ENCODE data around the gene DNAL4. TPM values are rescaled to one million over a fixed set of nuclear protein-coding genes. Genes with fewer than 3 reads are reported as not detected.
"Not testable (repeated sequence)": the region's sequence is repeated elsewhere in the genome, so short reads cannot be mapped to it uniquely, and the experiment has no call there.

Gene DNAL4
- total RNA-seq, 1 donor from 2014 or later = 10.0 TPM

DNA sequence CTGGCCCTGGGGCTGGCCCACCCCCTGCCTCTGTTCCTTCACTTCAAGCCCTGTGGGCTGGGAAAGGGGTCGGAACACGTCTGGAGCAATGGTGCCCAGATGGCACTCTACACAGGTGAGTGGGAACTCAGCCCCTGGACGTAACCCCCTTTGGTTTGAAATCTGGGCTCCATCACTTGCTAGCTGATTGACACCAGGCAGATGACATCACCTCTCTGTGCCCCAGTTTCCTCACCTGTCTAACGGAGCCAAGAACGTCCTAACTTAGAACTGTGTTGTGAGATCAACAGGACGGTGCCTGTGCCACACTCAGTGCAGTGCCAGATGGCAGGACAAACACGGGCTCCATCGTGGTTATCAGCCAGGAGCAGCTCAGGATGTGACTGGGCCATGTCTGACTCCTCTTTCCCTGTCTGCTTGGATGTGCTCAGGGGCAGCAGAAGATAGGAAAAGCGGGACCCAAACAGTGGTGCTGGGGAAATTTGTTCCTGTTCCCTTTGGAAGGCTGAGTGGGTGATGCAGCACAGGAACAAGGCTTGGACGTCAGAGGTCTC is 25.5 kb upstream of the DNAL4 start:
- no peak overlapping the region for H3K4me3 ChIP-seq
- H3K9me3 ChIP-seq (replicated peaks) = no peaks in the 10 kb centered on the region
- H3K27ac ChIP-seq (replicated peaks) = no peak overlapping the region
- no peak for TF ChIP-seq CTCF (IDR thresholded peaks at IDR 0.05; ENCODE audit: borderline replicate concordance)
- no peaks in the 10 kb centered on the region for H3K4me1 ChIP-seq
- no peaks in the 10 kb centered on the region for H3K36me3 ChIP-seq
- H3K27me3 ChIP-seq (ENCODE audit: low read depth) = no peaks in the 10 kb centered on the region
- no peak for DNase-seq
- intact Hi-C loops (cut with micrococcal nuclease) = no loop called here

GRCh38 chr22:38817196-38817595 is 23.3 kb upstream of the DNAL4 start:
- intact Hi-C loops (cut with micrococcal nuclease) = no loop called here
- H3K27me3 ChIP-seq (ENCODE audit: low read depth) = peaks cover 4% of the 10 kb centered on the region
- H3K36me3 ChIP-seq = no peaks in the 10 kb centered on the region
- no peak for TF ChIP-seq CTCF (IDR thresholded peaks at IDR 0.05; ENCODE audit: borderline replicate concordance)
- no peak overlapping the region for H3K27ac ChIP-seq (replicated peaks)
- H3K9me3 ChIP-seq (replicated peaks) = no peaks in the 10 kb centered on the region
- no peaks in the 10 kb centered on the region for H3K4me1 ChIP-seq
- H3K4me3 ChIP-seq = no peak overlapping the region
- no peak for DNase-seq

DNA sequence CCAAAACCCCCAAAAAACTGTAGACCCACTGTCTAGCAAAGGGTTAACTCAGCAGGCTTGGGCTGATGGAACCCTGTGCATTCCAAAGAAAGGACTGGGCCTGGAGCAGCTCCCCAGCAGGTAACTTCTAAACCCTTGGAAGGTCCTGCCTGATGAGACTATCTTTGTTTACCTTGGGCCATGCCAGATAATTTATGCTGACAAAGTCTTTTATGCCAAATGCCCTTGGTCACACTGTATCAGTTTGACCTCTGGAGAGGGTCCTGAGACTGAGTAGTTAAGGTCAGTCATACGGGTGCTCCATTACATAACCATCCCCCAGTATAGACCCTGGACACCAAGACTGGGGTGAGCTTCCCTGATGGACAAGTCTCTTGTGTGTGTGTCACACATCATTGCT is 21.9 kb upstream of the DNAL4 start:
- H3K27me3 ChIP-seq (ENCODE audit: low read depth) = peaks cover 4% of the 10 kb centered on the region
- no peak for DNase-seq
- no peak overlapping the region for H3K27ac ChIP-seq (replicated peaks)
- no peaks in the 10 kb centered on the region for H3K4me1 ChIP-seq
- TF ChIP-seq CTCF (IDR thresholded peaks at IDR 0.05; ENCODE audit: borderline replicate concordance) = no peak
- H3K36me3 ChIP-seq = no peaks in the 10 kb centered on the region
- intact Hi-C loops (cut with micrococcal nuclease) = no loop called here
- no peaks in the 10 kb centered on the region for H3K9me3 ChIP-seq (replicated peaks)
- no peak overlapping the region for H3K4me3 ChIP-seq

DNA sequence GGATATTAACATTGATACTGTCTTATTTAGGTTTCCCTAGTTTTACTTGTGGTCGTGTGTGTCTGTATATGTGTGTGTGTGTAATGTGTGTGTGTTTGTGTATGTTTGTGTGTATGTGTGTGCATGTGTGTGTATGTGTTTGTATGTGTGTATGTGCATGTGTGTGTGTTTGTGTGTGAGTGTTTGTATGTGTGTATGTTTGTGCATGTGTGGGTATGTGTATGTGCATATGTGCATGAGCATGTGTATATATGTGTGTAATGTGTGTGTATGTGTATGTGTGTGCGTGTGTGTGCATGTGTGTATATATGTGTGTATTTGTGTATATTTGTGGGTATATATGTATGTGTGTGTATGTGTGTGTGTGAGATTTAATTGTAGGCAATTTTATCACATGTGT is 17.3 kb upstream of the DNAL4 start:
- no peak for DNase-seq
- Histone ChIP-seq H3K9me3 (replicated peaks) (peaks cover 16% of the 10 kb centered on the region), H3K27me3 (ENCODE audit: low read depth) (peaks cover 4% of the 10 kb centered on the region), H3K4me1 (no peaks in the 10 kb centered on the region), H3K27ac (replicated peaks) (no peak overlapping the region), H3K4me3 (no peak overlapping the region), H3K36me3 (no peaks in the 10 kb centered on the region)
- intact Hi-C loops (cut with micrococcal nuclease) = no loop called here
- no peak for TF ChIP-seq CTCF (IDR thresholded peaks at IDR 0.05; ENCODE audit: borderline replicate concordance)

- peaks cover 10% of the 10 kb centered on the region for H3K9me3 ChIP-seq (replicated peaks)
- H3K4me3 ChIP-seq; H3K27ac ChIP-seq (replicated peaks); H3K4me1 ChIP-seq; H3K36me3 ChIP-seq; intact Hi-C loops (cut with micrococcal nuclease); H3K27me3 ChIP-seq (ENCODE audit: low read depth); DNase-seq: not testable (repeated sequence)
- peak; percentile 15 for TF ChIP-seq CTCF (IDR thresholded peaks at IDR 0.05; ENCODE audit: borderline replicate concordance)
These were observed 11.2 kb upstream of the DNAL4 start for GRCh38 chr22:38805041-38805593.
